ENCODE data around the gene TOPAZ1.

GRCh38 chr3:44259404-44259803 is 17.7 kb downstream of the TOPAZ1 start:
- TF ChIP-seq POLR2AphosphoS5 (IDR thresholded peaks at IDR 0.05) (no peak), EP300 (IDR thresholded peaks at IDR 0.05) (no peak), CTCF (IDR thresholded peaks at IDR 0.05) (no peak), POLR2A (IDR thresholded peaks at IDR 0.05) (no peak)
